Dermis microvascular lymphatic vessel endothelial cell (primary cell): ENCODE measurements around the gene RPS27A. TPM values are rescaled to one million over a fixed set of nuclear protein-coding genes. Genes with fewer than 3 reads are reported as not detected.

Experiments
- total RNA-seq: library from RNA; depleted of rRNA; stranded (reverse); fragments of >200 nt; gene quantifications from 2 replicates; pipeline ENCODE4 v1.2.1, GENCODE V29; 2014

The RPS27A gene
- total RNA-seq, 1 donor from 2014 or later = 625 TPM

Other genes starting within 250 kb of the RPS27A start
- gene RTN4, start 182.2 kb upstream of the RPS27A start, total RNA-seq = 92.2 and 132 TPM in 2 replicates
- 3.3 and 4.6 TPM in 2 replicates for gene CLHC1, start 395 bp upstream of the RPS27A start, total RNA-seq
- gene MTIF2, start 36.5 kb downstream of the RPS27A start, total RNA-seq = 22.3 and 26.3 TPM in 2 replicates
- gene CCDC88A, start 187.2 kb downstream of the RPS27A start, total RNA-seq = 35.6 and 37.0 TPM in 2 replicates